GM21825 (cell line): ENCODE results near the gene SEC22A.

ENCODE experiments used
- ATAC-seq: cut with Tn5 transposase; IDR thresholded peaks from one replicate; pipeline ENCODE4 v1.9.1; 2021; ENCODE audit warnings: mild to moderate bottlenecking, moderate library complexity; ENCODE audit not compliant: unreplicated experiment

SEC22A gene

DNA sequence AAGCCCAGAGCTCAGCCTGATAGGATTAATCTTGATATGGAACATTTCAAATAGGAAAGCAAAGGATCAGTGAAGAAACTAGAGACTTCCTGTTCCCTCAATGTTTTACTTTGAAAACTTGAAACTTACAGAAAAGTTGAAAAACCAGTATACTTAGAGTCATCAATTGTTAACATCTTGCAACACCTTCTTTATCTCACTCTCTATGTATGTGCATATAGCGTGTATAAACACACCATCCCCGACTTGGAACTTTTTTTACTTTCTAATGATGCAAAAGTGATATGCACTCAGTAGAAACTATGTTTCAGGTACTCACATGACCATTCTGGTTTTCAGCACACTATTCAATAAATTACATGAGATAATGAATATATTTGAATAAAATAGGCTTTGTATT is 60.5 kb downstream of the SEC22A start:
- ATAC-seq, result no peak

DNA sequence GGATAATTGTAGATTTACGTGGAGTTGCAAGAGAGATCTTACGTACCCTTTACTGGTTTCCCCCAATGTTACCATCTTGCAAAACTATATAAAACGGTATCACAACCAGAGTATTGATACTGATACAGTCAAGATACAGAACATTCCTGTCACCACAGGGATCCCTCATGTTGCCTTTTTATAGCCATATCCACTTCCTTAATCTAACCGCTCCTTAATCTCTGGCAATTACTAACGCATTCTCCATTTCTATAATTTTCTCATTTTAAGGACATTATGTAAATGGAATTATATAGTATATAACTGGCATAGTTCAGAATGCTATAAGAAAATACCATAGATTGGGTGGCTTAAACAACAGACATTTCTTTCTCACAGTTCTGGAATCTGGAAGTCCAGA is 61.1 kb downstream of the SEC22A start:
- ATAC-seq, result no peak

GRCh38 chr3:123263941-123264340 is 62.2 kb downstream of the SEC22A start:
- ATAC-seq, result no peak

DNA sequence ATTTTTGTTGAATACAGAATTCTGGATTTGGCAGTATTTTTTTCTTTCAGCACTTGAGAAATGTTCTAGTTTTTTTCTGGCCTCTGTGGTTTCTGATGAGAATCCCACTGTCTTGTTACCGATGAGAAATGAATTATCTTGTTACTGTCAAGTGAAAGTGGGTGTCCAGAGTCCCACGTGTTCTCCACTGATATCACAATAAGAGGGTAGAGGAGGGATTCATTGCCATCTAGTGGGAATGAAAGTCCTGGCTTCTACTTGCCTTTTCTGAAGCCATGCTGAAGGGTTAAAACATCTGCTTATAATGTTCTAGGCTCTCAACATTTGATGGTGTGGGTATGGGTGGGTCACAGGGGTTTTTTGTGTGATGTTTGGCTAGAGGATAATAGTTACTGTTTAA is 66.1 kb downstream of the SEC22A start:
- no peak for ATAC-seq

DNA sequence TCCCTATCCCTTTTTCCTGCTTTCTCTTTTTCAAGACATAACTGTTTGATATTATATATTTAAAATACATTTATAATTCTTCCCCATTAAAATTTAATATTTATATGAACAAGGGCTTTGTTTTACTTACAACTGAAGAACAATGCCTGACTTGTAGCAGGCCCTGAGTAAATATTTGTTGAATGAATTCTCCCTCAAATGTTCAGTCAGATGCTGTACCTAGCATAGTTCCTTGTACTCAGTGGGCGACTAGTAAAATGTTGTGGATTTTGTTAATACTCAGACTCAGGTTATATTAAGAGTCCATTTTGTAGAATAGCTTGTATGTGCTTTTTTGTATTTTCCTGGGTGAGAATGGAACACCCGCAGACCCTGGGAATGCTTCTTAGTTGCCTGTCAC is 69.1 kb downstream of the SEC22A start:
- ATAC-seq, result no peak

GRCh38 chr3:123271466-123272159 is 69.9 kb downstream of the SEC22A start:
- no peak for ATAC-seq

DNA sequence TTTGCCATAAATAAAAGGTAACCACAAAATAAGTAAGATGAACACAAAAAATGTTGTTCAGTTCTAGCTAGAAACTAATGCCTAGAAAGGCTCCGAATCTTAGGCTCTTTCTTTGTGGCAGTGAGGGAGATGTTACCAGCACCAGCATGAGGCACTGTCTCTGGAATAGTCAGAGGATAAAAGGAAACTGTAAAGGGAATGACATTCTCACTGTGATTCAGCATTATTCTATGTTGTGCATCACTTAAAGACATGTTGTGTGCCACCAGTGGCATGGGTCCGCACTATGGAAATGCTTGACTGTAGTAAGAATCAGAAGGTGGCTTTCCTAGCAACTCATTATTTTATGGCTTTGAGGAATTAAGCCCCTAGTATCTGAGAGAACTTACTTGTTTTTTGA is 70.8 kb downstream of the SEC22A start:
- ATAC-seq, result no peak

GRCh38 chr3:123275691-123276090 is 73.9 kb downstream of the SEC22A start:
- ATAC-seq, result no peak

- no peak for ATAC-seq
Observed at GRCh38 chr3:123276346-123277006, 74.7 kb downstream of the SEC22A start.

GRCh38 chr3:123277106-123277505 is 75.4 kb downstream of the SEC22A start:
- ATAC-seq, result no peak

- no peak for ATAC-seq
Observed at GRCh38 chr3:123278446-123278845, 76.7 kb downstream of the SEC22A start.

GRCh38 chr3:123279121-123279520 is 77.4 kb downstream of the SEC22A start:
- ATAC-seq, result no peak

GRCh38 chr3:123281406-123281805 is 79.7 kb downstream of the SEC22A start:
- ATAC-seq, result no peak

- ATAC-seq, result no peak
Observed at GRCh38 chr3:123281929-123282328, 80.2 kb downstream of the SEC22A start.

GRCh38 chr3:123282461-123282860 is 80.7 kb downstream of the SEC22A start:
- no peak for ATAC-seq

DNA sequence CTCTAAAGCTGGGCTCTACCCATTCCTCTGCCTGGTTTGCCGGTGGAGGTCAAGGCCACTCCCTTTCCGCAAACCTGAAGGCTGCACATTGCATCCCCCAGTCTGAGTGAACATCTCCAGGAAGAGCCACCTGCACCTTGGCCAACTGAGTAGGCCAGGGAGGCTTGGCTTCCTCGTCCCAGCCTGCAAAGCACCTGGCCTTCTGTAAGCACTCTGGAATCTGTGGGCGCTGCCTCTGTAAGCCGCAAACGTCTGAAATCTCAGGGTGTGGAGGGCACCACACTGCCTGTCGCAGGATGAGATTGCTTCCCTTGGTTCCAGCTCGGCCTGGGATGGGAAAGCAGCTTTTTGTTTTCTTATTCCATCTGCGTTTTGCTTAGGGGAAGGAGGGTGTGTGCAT is 81.3 kb downstream of the SEC22A start:
- ATAC-seq, result no peak

DNA sequence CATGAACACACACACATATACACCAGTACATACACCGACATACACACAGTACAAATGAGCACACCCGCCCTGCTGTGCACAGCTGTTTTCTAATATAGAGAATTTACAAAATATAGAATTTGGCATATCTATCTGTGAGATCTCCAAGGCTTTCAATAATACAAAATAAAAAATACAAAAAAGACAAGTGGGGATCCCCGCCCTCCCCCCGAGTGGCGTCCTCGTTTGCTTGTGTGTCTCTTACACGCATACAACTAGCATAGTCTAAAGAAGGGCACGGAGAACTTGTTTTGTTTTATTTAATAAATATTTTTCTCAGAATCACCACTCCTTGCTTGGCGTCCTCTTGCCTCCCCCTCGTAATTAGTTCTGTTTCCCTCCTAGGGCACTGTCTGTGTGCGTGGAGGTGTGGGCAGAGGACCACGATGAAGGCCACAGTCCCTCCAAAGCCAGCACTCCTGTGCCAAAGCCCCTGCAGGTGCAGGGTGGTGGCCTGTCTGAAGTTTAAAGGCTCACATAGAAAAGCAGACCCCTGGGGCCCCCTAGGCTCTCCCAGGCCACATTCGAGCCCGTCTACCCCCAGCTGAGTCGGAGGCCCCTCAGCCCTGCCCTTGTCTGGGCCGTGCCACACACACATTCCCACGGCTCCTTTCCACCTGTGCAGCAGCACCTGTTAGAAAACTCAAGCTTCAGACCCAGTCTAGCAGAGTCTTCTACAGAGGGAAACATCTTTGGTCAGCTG is 82.1 kb downstream of the SEC22A start:
- no peak for ATAC-seq

GRCh38 chr3:123284399-123285010 is 82.8 kb downstream of the SEC22A start:
- ATAC-seq, result no peak

GRCh38 chr3:123285066-123285465 is 83.3 kb downstream of the SEC22A start:
- ATAC-seq, result no peak

DNA sequence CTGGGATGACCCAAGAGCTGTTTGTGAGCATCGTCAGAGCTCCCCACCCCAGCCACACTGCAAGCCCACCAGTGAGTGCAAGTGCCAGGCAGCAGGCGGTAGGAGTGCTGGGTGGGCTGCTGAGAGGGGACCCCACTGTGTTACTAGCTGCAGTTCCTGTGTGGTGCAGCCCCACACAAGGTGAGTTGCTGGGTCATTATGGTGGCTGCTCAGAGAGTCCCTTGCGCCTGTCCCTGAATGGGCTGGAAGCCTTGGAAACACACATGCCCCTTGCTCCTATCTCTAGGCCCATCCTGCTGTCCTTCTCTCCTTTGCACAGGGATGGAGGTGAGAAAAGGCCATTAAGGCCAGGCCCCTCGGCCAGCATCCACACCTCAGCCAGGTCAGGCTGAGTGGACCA is 83.7 kb downstream of the SEC22A start:
- ATAC-seq, result no peak

GRCh38 chr3:123285931-123286307 is 84.2 kb downstream of the SEC22A start:
- no peak for ATAC-seq
